RPMI7951 (cell line): ENCODE measurements around the gene OPCML. TPM values are rescaled to one million over a fixed set of nuclear protein-coding genes. Genes with fewer than 3 reads are reported as not detected.

Source experiments
- DNase-seq: peaks from one replicate; pipeline ENCODE4 v3.0.0-alpha.2; 2012; ENCODE audit warnings: low read depth
- total RNA-seq: library from RNA; depleted of rRNA; stranded (reverse); fragments of >200 nt; shearing (Covaris generic); gene quantifications from 2 replicates; pipeline ENCODE4 v1.2.3, GENCODE V29; 2014

The OPCML gene
- total RNA-seq, 1 experiment from 2014 or later: not detected

DNA sequence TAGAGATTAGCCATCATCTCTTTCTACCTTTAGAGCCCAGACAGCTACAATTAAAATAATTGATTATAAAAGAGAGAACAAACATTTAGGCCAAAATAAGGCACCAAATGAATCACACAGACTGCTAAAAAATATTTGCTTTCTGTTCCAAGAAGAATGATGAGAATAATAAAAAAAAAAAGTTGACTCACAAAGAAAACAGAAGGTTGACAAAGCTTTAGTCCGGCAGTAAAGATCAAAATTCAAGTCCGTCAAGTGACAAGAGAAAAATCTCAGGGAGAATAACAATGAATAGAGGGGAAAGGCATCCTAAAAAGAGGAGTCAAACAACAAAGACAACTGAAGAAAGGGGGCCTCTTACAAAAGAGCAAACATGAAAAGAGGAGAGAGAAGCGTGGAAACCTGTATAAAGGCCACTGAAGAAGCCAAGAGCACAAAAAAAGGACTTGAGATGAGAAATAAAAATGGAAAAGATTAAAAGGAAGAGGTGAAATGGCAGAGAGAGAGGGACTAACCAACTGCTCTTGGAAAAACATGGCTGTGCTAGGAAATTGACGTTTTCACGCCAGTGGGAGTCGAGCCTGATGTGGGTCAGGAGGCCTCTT lies 910.2 kb downstream of the OPCML start:
- DNase-seq: no peak

DNA sequence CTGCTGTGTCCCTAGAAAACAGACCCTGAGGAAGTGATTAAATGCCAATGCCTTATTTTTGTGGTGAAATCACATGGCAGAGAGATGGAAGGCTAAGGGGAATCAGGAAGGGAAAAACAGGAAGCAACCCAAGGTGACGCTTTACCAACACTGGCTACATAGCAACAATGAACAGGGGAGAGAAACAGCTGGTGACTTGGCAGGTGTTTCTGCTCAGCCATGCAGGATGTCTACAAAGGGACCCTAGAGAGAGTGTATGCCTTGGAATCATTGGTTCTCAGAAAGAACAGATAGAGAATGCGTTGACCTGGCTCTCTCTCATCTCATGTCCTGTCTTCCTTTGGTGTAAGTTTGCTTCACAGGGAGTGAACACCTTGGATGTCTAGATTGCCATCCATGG lies 911.9 kb downstream of the OPCML start:
- DNase-seq: no peak

DNA sequence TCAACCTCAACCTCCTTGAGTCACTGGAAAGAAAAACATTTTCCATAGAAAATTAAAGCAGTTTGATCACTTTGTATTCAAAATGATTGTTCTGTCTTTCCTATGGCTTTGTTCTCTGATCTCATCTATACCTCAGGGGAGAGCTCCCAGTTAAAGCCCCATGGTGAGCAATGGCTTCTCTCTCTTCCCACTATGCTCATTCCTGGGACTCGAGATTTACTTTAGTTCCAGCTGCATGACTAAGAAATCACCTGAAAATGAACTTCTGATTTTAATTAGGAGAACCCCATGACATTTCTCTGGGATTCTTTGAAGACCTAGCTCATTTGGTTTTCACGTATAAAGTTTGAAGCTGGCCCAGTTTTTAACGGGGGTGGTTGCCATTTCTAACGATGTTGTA lies 921.5 kb downstream of the OPCML start:
- no peak for DNase-seq

DNA sequence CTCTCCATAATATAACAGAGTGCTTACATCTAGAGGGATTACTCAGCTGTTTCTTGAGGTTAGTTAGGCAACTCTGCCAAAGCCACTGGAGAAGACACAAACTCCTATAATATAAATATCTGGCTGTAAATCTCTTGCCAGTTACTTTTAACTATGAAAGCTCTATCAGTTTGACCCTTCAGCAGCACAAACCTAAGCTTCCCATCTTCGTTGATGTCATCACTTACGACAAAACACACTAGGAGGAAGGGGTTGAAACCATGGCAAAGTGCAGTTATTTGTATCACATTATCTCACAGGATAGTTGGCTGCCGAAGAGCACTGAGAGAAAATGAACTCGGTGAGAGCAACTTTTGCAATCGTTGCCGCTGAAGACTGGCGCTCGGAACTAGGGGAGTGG lies 922.1 kb downstream of the OPCML start:
- no peak for DNase-seq

DNA sequence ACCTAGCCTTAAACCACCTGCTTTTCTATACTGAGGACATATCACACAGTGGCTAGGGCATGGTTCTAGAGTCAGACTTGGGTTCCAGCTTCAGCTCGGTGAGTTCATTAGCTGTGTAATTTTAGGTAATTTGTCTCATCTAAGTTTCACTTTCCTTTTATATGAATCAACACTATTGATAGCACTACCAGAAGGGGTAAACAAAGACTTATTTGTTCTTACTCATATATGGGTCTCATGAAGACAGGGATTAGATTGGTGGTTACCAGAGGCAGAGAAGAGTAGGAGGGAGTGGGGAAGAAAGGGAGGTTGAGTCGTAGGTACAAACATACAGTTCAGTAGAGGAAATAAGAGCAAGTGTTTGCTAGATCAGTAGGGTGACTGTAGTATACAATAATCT lies 924.7 kb downstream of the OPCML start:
- DNase-seq: peak; percentile 10

DNA sequence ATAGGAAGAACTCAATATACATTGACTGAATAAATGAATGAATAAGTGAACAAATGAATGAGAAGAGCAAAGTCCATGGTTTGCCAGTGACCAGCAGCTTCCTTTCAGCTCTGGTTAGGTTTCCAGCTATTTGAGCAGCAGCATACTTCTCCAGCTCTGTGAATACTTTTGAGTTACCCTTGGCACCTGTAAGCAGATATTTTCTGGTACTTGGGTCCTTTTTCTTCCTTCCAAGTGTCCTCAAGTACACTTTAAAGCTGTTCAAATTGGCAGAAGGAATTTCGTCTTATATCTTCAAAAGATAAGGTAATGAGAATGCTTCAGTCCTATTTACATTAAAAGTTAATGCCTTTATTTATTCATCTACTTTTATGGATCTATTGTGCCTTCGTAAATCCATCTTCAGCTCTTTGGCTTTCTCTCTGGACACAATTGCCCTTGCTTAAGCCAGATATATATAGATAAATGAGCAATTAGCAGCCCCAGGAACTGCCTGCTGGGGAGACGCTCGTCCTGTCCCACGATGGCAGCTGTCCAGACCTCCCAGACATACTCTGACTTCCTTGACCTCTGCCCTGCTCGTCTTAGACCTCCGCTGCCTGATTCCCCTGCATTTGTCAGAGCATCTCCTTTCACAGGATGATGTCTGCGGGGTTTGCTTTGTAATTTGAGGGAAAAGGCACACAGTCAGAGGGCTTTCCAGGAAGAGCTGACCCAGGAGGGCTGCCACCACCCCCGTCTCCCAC lies 926.3 kb downstream of the OPCML start:
- DNase-seq: peak; percentile 51

DNA sequence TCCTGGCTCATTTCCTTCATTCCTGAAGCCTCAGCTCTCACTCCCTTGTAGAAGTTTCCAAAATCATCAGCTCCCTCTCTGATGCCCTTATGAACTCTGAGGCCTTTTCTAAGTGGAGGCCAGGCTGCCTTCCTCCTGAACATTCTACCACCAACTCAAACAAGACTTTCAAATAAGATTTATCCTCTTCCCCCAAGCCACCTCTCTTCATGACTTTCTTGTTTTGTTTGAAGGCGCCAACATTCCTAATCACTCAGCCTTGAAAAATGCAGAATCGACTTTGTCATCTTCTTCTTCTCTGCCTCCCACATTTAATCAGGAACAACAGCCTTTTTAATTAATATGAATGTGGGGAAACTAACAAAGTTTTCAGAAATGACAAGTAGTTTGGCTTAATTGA lies 927.9 kb downstream of the OPCML start:
- peak; percentile 44 for DNase-seq

DNA sequence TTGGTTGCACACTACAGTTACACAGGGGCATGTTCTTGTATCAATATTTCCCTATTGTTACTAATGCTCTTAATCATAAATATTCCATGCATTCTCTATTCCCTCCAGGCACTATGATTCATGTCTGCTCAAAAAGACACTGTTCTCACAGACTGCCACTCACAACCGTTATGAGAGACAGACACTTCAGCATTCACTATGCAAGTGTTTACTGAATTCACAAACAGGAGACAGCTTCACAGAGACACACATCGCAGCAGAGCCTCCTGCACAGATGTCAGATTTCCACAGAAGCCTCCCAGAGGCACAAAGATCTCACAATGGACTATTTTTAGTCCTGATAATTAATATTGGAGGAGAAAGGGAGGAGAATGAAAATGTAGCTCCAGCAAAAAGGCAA lies 930.4 kb downstream of the OPCML start:
- DNase-seq: peak; percentile 25

DNA sequence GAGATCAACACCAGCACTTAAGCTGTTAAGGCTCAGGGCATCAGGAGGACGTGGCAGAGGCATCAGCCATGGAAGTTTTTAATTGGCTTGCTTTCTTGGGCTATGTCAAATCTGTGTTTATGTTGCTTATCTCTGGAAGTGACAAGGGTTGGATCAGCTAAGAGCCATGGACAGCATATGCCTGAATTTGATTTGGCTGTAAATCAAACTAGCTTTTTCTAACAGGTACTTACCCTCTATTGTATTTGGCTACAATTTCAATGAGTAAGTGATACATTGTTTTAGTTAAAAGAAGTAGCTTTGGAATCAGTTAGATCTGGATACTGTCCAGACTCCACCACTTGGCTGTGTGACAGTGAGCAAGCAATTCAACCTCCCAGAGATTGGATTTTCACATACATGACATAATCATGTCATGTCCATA lies 936.6 kb downstream of the OPCML start:
- no peak for DNase-seq

DNA sequence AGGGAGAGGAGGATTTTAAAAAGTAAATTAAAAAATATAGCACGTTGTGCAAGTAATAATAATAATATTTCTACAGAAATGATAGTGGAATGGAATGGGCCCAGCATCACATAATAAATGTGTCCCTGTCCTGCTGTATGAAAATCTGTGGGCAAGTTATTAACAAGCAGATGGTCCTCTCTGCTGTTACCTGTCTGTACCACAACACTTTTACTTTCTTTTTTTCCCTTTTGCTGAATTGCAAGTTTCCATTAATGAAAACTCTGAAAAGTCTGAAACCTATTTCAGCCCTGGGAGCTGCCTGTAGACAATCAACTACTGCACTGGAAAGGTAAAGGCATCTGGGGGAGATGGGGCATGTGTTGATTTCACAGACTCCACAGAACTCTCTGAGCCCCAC lies 937.1 kb downstream of the OPCML start:
- no peak for DNase-seq

DNA sequence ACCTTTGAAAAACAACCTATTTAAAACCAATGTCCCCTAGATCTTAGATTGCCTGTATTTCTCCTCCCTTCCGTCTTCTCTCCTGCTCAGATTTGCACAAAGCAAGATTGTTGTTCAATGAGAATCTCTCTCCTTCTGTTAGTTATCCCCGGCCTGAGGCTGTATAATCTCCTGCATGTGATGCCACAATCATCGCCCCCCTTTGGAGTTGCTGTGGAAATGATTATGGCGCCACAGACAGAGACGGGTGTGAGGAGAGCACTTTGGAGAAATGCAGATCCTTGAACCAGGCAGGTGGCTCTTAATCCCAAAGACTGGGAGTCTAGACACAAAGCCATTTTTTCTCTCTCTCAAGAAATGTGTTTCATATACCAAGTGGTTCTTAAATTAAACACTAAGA lies 941.3 kb downstream of the OPCML start:
- no peak for DNase-seq

DNA sequence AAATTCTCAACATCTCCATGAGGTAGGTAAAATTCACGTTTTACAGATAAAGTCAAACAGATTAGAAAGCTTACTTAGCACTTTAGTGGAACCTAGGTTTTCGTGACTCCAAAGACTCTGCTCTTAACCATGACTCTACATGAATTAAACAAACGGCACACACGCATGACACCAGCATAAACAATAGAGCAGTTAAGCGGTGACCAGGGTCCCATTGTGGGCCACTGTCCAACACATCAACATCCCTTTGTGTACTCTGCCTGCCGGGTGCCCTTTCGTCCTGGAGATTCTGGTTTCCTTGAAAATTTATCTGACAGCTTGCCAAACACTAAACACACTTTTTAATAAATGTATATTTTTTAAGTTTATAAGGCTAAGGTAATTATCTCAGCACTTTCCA lies 941.7 kb downstream of the OPCML start:
- no peak for DNase-seq

DNA sequence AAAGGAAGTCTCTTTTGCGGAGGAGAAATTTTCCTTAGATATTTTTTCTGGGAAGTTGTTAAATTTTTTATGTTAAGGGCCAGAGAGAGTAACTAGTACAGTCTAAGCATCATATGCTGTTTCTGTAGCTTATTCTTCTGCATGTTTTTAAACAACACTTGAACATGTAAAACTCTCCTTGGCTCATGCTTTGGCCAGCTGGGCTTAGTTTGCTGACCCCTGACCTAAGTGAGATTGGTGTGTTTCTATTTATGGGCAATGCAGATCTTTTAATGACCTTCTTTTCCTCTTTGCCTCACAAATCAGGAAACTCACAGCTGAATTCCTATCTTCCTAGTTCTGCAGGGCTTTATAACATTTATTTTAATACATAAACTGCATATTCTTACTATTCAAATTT lies 942.5 kb downstream of the OPCML start:
- DNase-seq: no peak

DNA sequence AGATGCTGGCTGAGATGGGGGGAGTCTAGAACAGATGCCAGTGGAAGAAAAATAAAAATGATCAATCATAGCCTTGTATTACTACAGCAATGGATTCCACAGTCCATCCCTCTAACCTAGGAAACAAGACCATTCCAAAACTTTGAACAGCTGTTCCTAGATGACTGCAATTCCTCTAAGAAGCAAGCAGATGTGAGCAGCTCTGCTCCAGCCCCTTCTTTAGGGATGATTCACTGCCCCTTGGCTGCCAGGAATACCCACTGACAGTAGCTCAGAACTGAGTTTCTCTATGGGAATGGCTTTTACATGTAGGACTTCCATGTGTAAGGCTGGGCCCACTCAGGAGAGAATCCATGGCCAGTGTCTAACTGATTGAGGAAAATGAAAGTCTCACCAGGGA lies 943.9 kb downstream of the OPCML start:
- DNase-seq: peak; percentile 17

DNA sequence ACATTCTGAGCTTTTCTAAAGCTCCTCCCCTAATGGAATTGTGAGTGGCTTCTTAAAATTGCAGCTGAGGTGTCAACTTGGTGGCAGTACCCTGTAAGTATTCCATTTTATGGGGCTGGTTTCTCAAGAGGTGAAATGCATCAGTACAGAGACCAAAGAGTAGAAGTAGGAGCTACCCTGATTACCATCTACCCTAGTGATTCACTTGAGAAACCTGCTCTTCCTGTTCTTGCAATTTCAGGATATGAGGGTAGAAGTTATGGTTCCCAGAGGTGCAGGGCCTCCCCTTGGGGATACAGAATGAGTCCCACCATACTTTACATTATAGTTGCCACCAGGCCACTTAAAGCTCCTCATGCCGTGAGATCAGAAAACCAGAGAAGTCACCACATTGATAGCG lies 944.6 kb downstream of the OPCML start:
- DNase-seq: no peak

DNA sequence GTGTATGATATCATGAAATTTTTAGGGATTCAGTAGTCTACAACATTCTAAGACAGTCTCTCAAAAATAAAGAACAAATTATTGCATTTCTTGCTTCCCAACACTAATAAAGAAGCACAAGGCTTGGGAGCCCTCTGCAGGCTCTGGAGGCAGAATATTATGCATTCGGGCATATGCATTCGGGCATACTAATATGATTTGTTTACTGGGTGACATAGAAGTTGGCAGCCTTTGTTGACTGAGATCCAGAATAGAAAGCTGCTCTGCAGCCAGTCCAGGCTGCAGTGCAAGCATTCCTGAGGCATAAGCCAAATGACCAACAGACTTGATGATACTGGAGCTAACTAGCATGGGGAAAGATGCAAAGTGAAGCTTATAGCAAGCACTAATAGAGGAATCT lies 945.5 kb downstream of the OPCML start:
- no peak for DNase-seq

DNA sequence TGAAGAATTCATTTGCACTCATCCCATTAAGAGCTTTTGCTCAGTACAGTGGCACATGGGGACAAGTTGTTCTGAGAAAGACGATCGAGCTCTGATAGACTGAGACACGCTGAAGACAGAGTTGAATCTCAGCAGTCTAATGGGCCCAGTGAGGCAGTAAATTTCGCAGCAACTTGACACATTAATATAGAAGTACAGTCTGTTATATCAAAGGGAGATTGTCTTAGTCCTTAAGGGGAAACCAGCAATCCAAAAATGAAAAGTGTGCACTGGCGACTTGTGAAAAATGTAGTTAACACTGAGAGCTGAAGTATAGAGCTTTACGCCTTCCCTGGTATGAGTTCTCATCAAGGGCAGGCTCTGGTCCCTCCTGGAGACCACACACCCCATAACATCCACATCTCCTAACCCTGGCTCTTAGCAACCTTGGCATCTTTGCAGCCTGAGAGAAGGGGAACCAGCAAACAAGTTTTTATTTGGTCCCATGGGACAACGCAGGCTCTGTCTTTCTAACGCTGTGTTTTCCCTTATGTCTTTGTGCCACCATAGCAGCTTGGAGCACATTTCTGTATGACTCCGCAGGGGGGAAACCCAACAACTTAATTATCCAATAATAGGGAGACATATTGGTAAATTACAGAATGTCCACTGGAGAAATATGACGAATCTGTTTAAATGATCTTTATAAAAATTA lies 952.5 kb downstream of the OPCML start:
- DNase-seq: no peak

DNA sequence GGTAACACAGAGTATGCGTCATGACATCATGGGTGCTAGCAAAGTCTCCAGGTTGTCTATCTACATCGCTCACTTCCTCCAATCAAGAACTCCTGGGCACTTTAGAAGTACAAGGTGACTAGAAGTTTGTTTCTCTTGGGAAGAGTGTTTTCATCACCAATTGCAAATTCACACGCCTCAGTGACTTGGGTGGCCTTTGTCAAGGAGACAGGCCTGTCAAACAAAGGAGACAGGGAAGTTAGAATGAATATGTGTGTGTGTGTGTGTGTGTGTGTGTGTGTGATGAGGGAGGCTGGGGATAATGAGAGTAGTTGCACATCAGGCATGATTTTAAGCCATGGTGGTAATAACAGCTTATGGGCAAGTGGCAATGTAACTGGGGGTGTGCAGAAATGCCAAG lies 953.2 kb downstream of the OPCML start:
- DNase-seq: no peak

DNA sequence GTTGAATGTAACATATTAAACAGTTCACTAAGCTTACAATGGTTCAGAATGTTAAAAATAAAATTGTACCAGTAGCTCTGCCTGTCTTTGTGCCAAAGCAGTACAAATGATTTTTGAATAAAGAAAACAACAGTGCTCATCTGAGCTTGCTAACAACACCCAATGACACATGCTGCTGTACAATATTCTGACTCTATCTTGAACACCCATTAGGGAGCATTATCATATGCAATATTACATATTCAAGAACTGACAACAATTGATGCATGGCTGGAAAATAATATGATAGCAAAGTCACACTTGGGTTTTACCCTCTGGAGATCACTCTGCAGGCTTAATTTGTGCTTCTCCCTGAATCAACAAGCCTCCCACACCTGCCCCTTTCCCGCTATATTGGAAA lies 953.7 kb downstream of the OPCML start:
- DNase-seq: no peak

DNA sequence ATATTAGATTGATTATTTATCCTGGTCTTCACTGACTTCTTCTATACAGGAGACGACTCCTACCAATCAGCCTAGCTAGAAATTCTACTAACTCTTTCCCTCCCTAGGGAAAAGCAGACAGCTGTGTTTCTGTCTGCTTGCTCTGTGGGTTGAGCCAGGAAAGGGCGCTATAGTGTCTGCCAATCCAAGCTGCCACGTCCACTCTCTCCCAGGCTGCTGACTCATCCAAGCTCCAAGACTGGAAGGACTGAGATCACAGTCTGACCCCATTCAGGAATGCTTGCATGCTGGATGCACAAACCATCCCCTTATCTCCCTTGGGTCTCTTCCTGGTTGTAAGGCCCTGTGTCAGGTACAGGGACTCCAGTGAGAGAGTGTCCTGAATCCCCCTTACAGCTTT lies 955.6 kb downstream of the OPCML start:
- DNase-seq: peak; percentile 86

DNA sequence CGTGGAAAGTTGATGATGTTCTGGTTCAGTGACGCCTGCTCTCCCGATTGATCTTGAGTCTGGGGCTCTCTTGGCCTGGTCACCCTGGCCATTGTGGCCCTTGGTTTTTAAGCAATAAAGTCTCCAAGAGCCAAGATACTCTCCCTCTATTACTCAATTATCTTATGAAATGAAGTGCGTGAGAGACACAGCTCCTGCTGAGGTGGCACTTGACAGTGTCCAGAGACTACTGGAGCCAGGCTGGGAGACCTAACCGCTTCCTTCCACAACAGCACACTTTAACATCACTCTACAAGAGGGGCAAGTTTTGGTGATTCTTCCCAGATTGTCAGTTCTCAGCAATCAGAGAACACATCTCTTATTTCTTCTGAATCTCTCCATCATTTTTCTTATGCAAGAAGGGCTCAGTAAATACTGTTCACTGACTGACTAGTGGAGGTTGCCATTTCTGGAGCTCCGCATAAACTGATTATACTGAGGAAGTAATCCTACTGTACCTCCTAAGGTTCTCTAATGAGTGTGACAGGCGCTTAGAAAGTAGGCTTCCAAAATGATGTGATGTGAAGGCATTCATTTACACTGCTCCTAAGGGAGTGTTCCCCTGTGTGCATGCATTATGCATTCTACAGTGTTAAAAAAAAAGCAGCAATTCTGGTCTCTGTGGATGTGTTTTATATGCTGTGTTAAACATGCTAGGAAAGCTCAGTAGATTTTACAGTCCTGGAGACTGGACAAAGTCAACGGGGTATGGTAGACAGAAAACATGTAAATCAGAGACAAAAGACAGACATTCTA lies 968.0 kb downstream of the OPCML start:
- no peak for DNase-seq

DNA sequence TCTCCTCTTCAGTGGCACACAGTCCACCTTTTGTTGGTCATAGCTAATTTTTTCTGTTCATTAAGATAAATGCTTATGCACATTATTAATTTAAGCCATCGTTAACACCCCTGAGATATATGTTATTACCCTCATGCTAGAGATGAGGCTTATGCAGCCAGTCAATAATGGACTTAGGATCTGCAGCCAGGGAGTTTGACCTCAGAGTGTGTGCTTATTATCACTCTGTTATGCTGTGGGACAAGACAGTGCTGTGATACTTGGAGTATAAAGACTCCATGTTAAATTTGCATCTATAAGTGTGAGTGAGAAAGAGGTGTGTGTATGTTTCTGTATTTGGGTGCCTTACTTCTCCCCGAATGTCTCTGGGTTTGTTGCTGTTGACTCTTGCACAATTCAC lies 969.3 kb downstream of the OPCML start:
- no peak for DNase-seq
